SU-DHL-6 (cell line): ENCODE measurements around the gene EML6.
A peak's percentile ranks its signal among the peaks of the same experiment; 100 is the strongest.

Experiments used
- H2AFZ ChIP-seq: fragments of 200-600 bp; sonication (generic); 2 replicates; pipeline ENCODE4 v1.6.1; 2014; ENCODE audit warnings: low read depth, mild to moderate bottlenecking, moderate library complexity, mixed read lengths, antibody characterized with exemption, low read length; ENCODE audit not compliant: severe bottlenecking
- H3F3A ChIP-seq: fragments of 200-600 bp; shearing (Covaris generic); 2 replicates; pipeline ENCODE4 v1.6.0; 2016; ENCODE audit warnings: antibody characterized with exemption, mild to moderate bottlenecking; ENCODE audit not compliant: insufficient read depth
- H3K27ac ChIP-seq: fragments of 200-600 bp; sonication (generic); 2 replicates; pipeline ENCODE4 v1.5.1; 2016; ENCODE audit warnings: low read depth, mild to moderate bottlenecking, low read length, moderate library complexity, mixed read lengths
- H3K27me3 ChIP-seq: fragments of 200-600 bp; sonication (generic), shearing (Covaris generic); 2 replicates; pipeline ENCODE4 v1.6.0; 2014; ENCODE audit warnings: mild to moderate bottlenecking, low read length
- H3K36me3 ChIP-seq: fragments of 200-600 bp; sonication (generic); 2 replicates; pipeline ENCODE4 v1.6.1; 2014; ENCODE audit warnings: mild to moderate bottlenecking, low read length, mixed read lengths
- H3K4me2 ChIP-seq: fragments of 300-600, 200-600 bp; shearing (Covaris generic), sonication (generic); 2 replicates; pipeline ENCODE4 v1.6.0; 2014; ENCODE audit warnings: low read length, low read depth, mild to moderate bottlenecking; ENCODE audit not compliant: poor library complexity, severe bottlenecking
- H3K4me3 ChIP-seq: fragments of 200-600 bp; sonication (generic); 2 replicates; pipeline ENCODE4 v1.5.1; 2014; ENCODE audit warnings: antibody characterized with exemption, low read length, mild to moderate bottlenecking, mixed read lengths; ENCODE audit not compliant: insufficient read depth, poor library complexity, severe bottlenecking
- H3K79me2 ChIP-seq: fragments of 200-600 bp; sonication (generic); 2 replicates; pipeline ENCODE4 v1.6.1; 2014; ENCODE audit warnings: mild to moderate bottlenecking, low read length, moderate library complexity; ENCODE audit not compliant: insufficient read depth
- H3K9ac ChIP-seq: fragments of 200-600 bp; sonication (generic); 2 replicates; pipeline ENCODE4 v1.7.0; 2014; ENCODE audit warnings: mild to moderate bottlenecking, low read length
- H3K9me2 ChIP-seq: fragments of 200-600 bp; sonication (generic); replicated peaks from 2 replicates; pipeline ENCODE4 v1.6.1; 2014; ENCODE audit warnings: low read length; ENCODE audit not compliant: insufficient read depth
- H3K9me3 ChIP-seq: fragments of 200-600 bp; sonication (generic); 2 replicates; pipeline ENCODE4 v1.6.1; 2014; ENCODE audit warnings: low read length, mixed read lengths; ENCODE audit not compliant: insufficient read depth
- H4K20me1 ChIP-seq: fragments of 200-600 bp; sonication (generic); 2 replicates; pipeline ENCODE4 v1.6.1; 2014; ENCODE audit warnings: low read depth, mild to moderate bottlenecking, antibody characterized with exemption, low read length, moderate library complexity, mixed read lengths
- EZH2phosphoT487 ChIP-seq: fragments of 200-600 bp; sonication (generic), shearing (Covaris generic); conservative IDR thresholded peaks from 2 replicates; pipeline ENCODE4 v1.6.1; 2018; ENCODE audit warnings: mild to moderate bottlenecking, antibody characterized with exemption, low read length, moderate library complexity, mixed read lengths
- TF ChIP-seq, protein P1 (sequence below): fragments of 200-600 bp; sonication (generic); IDR thresholded peaks from one replicate; pipeline ENCODE4 v1.5.1; 2017; ENCODE audit warnings: antibody characterized with exemption, mild to moderate bottlenecking, low read length, moderate library complexity; ENCODE audit not compliant: insufficient read depth, poor library complexity, severe bottlenecking

Gene EML6

DNA sequence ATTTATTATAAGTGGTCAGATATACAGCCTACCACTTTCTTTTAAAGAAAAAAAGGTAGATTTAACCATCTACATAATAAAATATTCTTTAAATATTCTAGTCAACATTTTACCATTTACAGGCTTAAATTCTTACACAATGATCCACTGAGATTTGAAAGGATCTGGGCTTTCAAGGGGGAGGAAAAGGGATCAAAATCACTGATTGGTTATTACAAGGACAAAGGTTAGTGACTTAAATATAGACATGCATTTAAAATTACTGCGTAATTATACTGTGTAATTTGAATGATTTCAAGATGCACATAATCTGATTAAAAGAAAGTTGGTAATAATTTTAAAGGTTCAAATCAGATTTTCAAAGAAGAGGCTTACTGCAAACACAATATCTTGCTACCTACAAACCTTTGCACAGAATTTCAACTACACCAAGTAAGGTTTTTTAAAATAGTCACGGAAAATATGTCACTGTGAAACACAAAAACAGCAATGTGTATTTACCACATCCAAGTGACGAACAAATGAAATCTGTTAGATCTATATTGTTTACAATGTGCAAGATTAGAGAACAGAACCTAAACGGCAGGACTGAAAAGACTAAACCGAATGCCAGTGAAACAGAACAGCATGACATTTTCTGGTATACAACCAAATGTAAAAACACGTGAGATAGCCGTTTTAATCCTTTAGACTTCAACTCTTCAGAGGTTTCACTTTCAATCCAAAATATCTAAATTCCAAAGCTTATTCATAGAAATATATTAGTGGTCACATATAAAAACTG lies 286.0 kb downstream of the EML6 start:
- Histone ChIP-seq H3F3A (no peaks in the 10 kb centered on the region; the same call in 1 of the 2 replicates), H3K27ac (no peak overlapping the region), H3K4me3 (no peak overlapping the region), H3K79me2 (peaks cover 91% of the 10 kb centered on the region), H4K20me1 (peaks cover 19% of the 10 kb centered on the region; the same call in 1 of the 2 replicates), H3K9me3 (no peaks in the 10 kb centered on the region), H3K27me3 (no peaks in the 10 kb centered on the region), H3K36me3 (no peaks in the 10 kb centered on the region), H3K9ac (no peak overlapping the region), H2AFZ (no peak overlapping the region), H3K9me2 (no peaks in the 10 kb centered on the region), H3K4me2 (peak overlapping the region; percentile 28)
- TF ChIP-seq, protein P1, sequence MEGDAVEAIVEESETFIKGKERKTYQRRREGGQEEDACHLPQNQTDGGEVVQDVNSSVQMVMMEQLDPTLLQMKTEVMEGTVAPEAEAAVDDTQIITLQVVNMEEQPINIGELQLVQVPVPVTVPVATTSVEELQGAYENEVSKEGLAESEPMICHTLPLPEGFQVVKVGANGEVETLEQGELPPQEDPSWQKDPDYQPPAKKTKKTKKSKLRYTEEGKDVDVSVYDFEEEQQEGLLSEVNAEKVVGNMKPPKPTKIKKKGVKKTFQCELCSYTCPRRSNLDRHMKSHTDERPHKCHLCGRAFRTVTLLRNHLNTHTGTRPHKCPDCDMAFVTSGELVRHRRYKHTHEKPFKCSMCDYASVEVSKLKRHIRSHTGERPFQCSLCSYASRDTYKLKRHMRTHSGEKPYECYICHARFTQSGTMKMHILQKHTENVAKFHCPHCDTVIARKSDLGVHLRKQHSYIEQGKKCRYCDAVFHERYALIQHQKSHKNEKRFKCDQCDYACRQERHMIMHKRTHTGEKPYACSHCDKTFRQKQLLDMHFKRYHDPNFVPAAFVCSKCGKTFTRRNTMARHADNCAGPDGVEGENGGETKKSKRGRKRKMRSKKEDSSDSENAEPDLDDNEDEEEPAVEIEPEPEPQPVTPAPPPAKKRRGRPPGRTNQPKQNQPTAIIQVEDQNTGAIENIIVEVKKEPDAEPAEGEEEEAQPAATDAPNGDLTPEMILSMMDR: no peak
- no peak for TF ChIP-seq EZH2phosphoT487

- peaks cover 19% of the 10 kb centered on the region; the same call in 1 of the 2 replicates for H4K20me1 ChIP-seq
These were observed 286.7 kb downstream of the EML6 start for GRCh38 chr2:55010149-55010591.

GRCh38 chr2:55010915-55011314 lies 287.5 kb downstream of the EML6 start:
- no peak overlapping the region for H3K9ac ChIP-seq
- H3F3A ChIP-seq: no peaks in the 10 kb centered on the region; the same call in 1 of the 2 replicates

More at GRCh38 chr2:55010149-55010591, 286.7 kb downstream of the EML6 start:
- Histone ChIP-seq H3K9me2 (no peaks in the 10 kb centered on the region), H2AFZ (no peak overlapping the region), H3F3A (no peaks in the 10 kb centered on the region; the same call in 1 of the 2 replicates), H3K4me2 (peak overlapping the region; percentile 28), H3K27ac (no peak overlapping the region), H3K9ac (no peak overlapping the region), H3K36me3 (no peaks in the 10 kb centered on the region), H3K9me3 (no peaks in the 10 kb centered on the region), H3K27me3 (no peaks in the 10 kb centered on the region), H3K4me3 (no peak overlapping the region), H3K79me2 (peaks cover 88% of the 10 kb centered on the region)
- no peak for TF ChIP-seq EZH2phosphoT487
- TF ChIP-seq, protein P1: no peak

More at GRCh38 chr2:55010915-55011314, 287.5 kb downstream of the EML6 start:
- Histone ChIP-seq H3K79me2 (peaks cover 88% of the 10 kb centered on the region), H3K4me2 (no peak overlapping the region), H3K27me3 (no peaks in the 10 kb centered on the region), H3K36me3 (no peaks in the 10 kb centered on the region), H3K9me3 (no peaks in the 10 kb centered on the region), H3K27ac (no peak overlapping the region), H2AFZ (no peak overlapping the region), H4K20me1 (peaks cover 12% of the 10 kb centered on the region; the same call in 1 of the 2 replicates), H3K9me2 (no peaks in the 10 kb centered on the region), H3K4me3 (no peak overlapping the region)
- TF ChIP-seq EZH2phosphoT487: no peak
- TF ChIP-seq, protein P1: no peak
